ENCODE results near the gene SLC8B1.

DNA sequence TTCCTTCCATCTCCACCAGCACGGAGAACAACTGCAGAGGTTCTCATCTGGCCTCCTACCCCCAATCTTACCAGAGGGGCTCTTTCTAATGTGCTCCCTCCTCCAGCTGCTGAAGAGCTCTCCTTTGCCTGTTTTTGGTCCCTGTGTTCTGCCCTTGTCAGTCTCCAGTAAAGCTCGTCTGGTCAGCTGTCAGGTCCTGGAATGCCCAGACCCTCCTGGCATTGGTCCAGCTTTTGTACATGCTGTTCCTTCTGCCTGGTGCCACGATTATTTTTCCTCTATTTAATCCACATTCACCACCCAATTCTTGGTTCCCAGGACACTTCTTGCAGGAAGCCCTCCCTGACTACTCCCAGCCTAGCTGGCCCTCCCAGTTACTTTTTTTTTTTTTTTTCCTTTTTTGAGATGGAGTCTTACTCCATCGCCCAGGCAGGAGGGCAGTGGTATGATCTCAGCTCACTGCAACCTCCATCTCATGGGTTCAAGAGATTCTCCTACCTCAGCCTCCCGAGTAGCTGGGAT lies 6.5 kb downstream of the SLC8B1 start:
- TF ChIP-seq, protein P1, sequence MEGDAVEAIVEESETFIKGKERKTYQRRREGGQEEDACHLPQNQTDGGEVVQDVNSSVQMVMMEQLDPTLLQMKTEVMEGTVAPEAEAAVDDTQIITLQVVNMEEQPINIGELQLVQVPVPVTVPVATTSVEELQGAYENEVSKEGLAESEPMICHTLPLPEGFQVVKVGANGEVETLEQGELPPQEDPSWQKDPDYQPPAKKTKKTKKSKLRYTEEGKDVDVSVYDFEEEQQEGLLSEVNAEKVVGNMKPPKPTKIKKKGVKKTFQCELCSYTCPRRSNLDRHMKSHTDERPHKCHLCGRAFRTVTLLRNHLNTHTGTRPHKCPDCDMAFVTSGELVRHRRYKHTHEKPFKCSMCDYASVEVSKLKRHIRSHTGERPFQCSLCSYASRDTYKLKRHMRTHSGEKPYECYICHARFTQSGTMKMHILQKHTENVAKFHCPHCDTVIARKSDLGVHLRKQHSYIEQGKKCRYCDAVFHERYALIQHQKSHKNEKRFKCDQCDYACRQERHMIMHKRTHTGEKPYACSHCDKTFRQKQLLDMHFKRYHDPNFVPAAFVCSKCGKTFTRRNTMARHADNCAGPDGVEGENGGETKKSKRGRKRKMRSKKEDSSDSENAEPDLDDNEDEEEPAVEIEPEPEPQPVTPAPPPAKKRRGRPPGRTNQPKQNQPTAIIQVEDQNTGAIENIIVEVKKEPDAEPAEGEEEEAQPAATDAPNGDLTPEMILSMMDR (IDR thresholded peaks at IDR 0.05): no peak
- no peak for TF ChIP-seq POLR2A (IDR thresholded peaks at IDR 0.05)
